ENCODE data around the gene CCL5. TPM values are rescaled to one million over a fixed set of nuclear protein-coding genes. Genes with fewer than 3 reads are reported as not detected.
"Not testable (repeated sequence)": the region's sequence is repeated elsewhere in the genome, so short reads cannot be mapped to it uniquely, and the experiment has no call there.

Gene CCL5
- total and polyA plus RNA-seq, 2 donors: 0.58 to 4.8 TPM

- Histone ChIP-seq H3K4me3 (ENCODE audit: low read depth, low read length) (no peak overlapping the region), H3K4me1 (ENCODE audit: insufficient read depth) (no peaks in the 10 kb centered on the region), H3K36me3 (ENCODE audit: insufficient read depth) (no peaks in the 10 kb centered on the region), H3K27ac (ENCODE audit: low read depth) (no peak overlapping the region)
- 70% methylated on average over 3 of the region's 3 CpGs for WGBS
- no peak for DNase-seq (ENCODE audit: extremely low spot score)
These were observed 26.9 kb upstream of the CCL5 start for GRCh38 chr17:35906926-35907637.

GRCh38 chr17:35906191-35906925 lies 26.2 kb upstream of the CCL5 start:
- WGBS: 79% methylated on average over 5 of the region's 5 CpGs
- Histone ChIP-seq H3K4me3 (ENCODE audit: low read depth, low read length) (no peak overlapping the region), H3K36me3 (ENCODE audit: insufficient read depth) (no peaks in the 10 kb centered on the region), H3K4me1 (ENCODE audit: insufficient read depth) (no peaks in the 10 kb centered on the region), H3K27ac (ENCODE audit: low read depth) (no peak overlapping the region)
- DNase-seq (ENCODE audit: extremely low spot score): no peak

- Histone ChIP-seq H3K4me3 (ENCODE audit: low read depth, low read length) (no peak overlapping the region), H3K36me3 (ENCODE audit: insufficient read depth) (no peaks in the 10 kb centered on the region), H3K4me1 (ENCODE audit: insufficient read depth) (no peaks in the 10 kb centered on the region), H3K27ac (ENCODE audit: low read depth) (no peak overlapping the region)
- DNase-seq (ENCODE audit: extremely low spot score): no peak
- WGBS: 93% methylated on average over 5 of the region's 5 CpGs
These were observed 23.3 kb upstream of the CCL5 start for GRCh38 chr17:35903451-35903850.

- no peak for DNase-seq (ENCODE audit: extremely low spot score)
- 75% methylated on average over 9 of the region's 9 CpGs for WGBS
- H3K4me1 ChIP-seq (ENCODE audit: insufficient read depth): no peaks in the 10 kb centered on the region
- H3K27ac ChIP-seq (ENCODE audit: low read depth): no peak overlapping the region
- no peaks in the 10 kb centered on the region for H3K36me3 ChIP-seq (ENCODE audit: insufficient read depth)
- no peak overlapping the region for H3K4me3 ChIP-seq (ENCODE audit: low read depth, low read length)
These were observed 21.5 kb upstream of the CCL5 start for GRCh38 chr17:35901631-35902175.

- WGBS: 38% methylated on average over 11 of the region's 11 CpGs
- DNase-seq (ENCODE audit: extremely low spot score): peak; percentile 25
- no peaks in the 10 kb centered on the region for H3K4me1 ChIP-seq (ENCODE audit: insufficient read depth)
- no peak overlapping the region for H3K4me3 ChIP-seq (ENCODE audit: low read depth, low read length)
- no peak overlapping the region for H3K27ac ChIP-seq (ENCODE audit: low read depth)
- no peaks in the 10 kb centered on the region for H3K36me3 ChIP-seq (ENCODE audit: insufficient read depth)
These were observed 20.7 kb upstream of the CCL5 start for GRCh38 chr17:35900708-35901480.

GRCh38 chr17:35900280-35900679 lies 20.1 kb upstream of the CCL5 start:
- no peak for DNase-seq (ENCODE audit: extremely low spot score)
- 62% methylated on average over 5 of the region's 5 CpGs for WGBS
- Histone ChIP-seq H3K36me3 (ENCODE audit: insufficient read depth) (no peaks in the 10 kb centered on the region), H3K4me1 (ENCODE audit: insufficient read depth) (no peaks in the 10 kb centered on the region), H3K27ac (ENCODE audit: low read depth) (no peak overlapping the region), H3K4me3 (ENCODE audit: low read depth, low read length) (no peak overlapping the region)

- Histone ChIP-seq H3K4me1 (ENCODE audit: insufficient read depth) (no peaks in the 10 kb centered on the region), H3K4me3 (ENCODE audit: low read depth, low read length) (no peak overlapping the region), H3K36me3 (ENCODE audit: insufficient read depth) (no peaks in the 10 kb centered on the region), H3K27ac (ENCODE audit: low read depth) (no peak overlapping the region)
- 58% methylated on average over 6 of the region's 6 CpGs for WGBS
- DNase-seq (ENCODE audit: extremely low spot score): no peak
These were observed 18.3 kb upstream of the CCL5 start for GRCh38 chr17:35898283-35899070.

- not testable (repeated sequence) for H3K36me3 ChIP-seq (ENCODE audit: insufficient read depth); DNase-seq (ENCODE audit: extremely low spot score); H3K27ac ChIP-seq (ENCODE audit: low read depth); H3K4me3 ChIP-seq (ENCODE audit: low read depth, low read length); H3K4me1 ChIP-seq (ENCODE audit: insufficient read depth)
- WGBS: 95% methylated on average over 7 of the region's 7 CpGs
These were observed 17.6 kb upstream of the CCL5 start for GRCh38 chr17:35897772-35898171.

- no peak overlapping the region for H3K27ac ChIP-seq (ENCODE audit: low read depth)
- no peak overlapping the region for H3K4me3 ChIP-seq (ENCODE audit: low read depth, low read length)
- H3K36me3 ChIP-seq (ENCODE audit: insufficient read depth): no peaks in the 10 kb centered on the region
- H3K4me1 ChIP-seq (ENCODE audit: insufficient read depth): no peaks in the 10 kb centered on the region
- WGBS: 77% methylated on average over 14 of the region's 14 CpGs
- DNase-seq (ENCODE audit: extremely low spot score): no peak
These were observed 15.8 kb upstream of the CCL5 start for GRCh38 chr17:35895636-35896587.

- WGBS: 92% methylated on average over 7 of the region's 7 CpGs
- H3K27ac ChIP-seq (ENCODE audit: low read depth): no peak overlapping the region
- no peaks in the 10 kb centered on the region for H3K36me3 ChIP-seq (ENCODE audit: insufficient read depth)
- H3K4me3 ChIP-seq (ENCODE audit: low read depth, low read length): no peak overlapping the region
- peaks cover 1% of the 10 kb centered on the region for H3K4me1 ChIP-seq (ENCODE audit: insufficient read depth)
- no peak for DNase-seq (ENCODE audit: extremely low spot score)
These were observed 14.0 kb upstream of the CCL5 start for GRCh38 chr17:35894206-35894605.

- Histone ChIP-seq H3K36me3 (ENCODE audit: insufficient read depth) (no peaks in the 10 kb centered on the region), H3K27ac (ENCODE audit: low read depth) (no peak overlapping the region), H3K4me1 (ENCODE audit: insufficient read depth) (peaks cover 1% of the 10 kb centered on the region), H3K4me3 (ENCODE audit: low read depth, low read length) (no peak overlapping the region)
- no peak for DNase-seq (ENCODE audit: extremely low spot score)
- WGBS: 93% methylated on average over 4 of the region's 4 CpGs
These were observed 13.6 kb upstream of the CCL5 start for GRCh38 chr17:35893751-35894150.

All from urinary bladder (tissue), 4 donors.